Measurements from ENCODE around the gene TPRA1.

Gene TPRA1

DNA sequence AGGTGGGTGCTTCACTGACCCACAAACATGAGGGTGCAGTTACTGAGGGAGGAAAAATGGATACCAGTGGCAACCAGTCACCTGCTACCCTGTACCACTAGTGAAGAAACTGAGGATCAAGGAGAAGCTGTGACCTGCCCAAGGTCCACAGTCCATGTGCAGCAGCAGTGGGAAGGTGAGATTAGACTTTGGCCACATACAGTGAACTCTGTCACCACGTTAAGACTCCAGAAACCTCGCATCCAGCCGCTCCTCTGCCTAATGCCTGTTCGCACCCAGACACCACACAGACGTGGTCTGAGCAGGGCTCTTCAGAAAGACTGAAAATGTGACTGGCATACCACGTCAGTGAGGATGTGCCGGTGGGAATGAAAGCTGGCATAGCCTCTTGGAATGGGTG lies 20.0 kb downstream of the TPRA1 start:
- Histone ChIP-seq H3K9ac (ENCODE audit: low read depth, low read length) (no peak overlapping the region), H3K4me3 (ENCODE audit: low read depth in 1 of 2, low read length in 2 of 2) (no peak overlapping the region), H2AFZ (ENCODE audit: low read depth, low read length) (no peak overlapping the region), H3K36me3 (ENCODE audit: insufficient read depth, low read length) (peaks cover 35% of the 10 kb centered on the region), H3K27ac (ENCODE audit: low read length) (no peak overlapping the region), H3K4me1 (ENCODE audit: insufficient read depth, low read length) (peaks cover 5% of the 10 kb centered on the region), H3K4me2 (ENCODE audit: insufficient read depth, low read length) (no peak overlapping the region), H3K79me2 (ENCODE audit: insufficient read depth, low read length) (no peaks in the 10 kb centered on the region), H4K20me1 (ENCODE audit: insufficient read depth, low read length) (peaks cover 17% of the 10 kb centered on the region), H3K27me3 (ENCODE audit: insufficient read depth, low read length, poor library complexity) (no peaks in the 10 kb centered on the region), H3K9me3 (ENCODE audit: insufficient read depth, low read length, severe bottlenecking) (no peaks in the 10 kb centered on the region)
- ATAC-seq (ENCODE audit: insufficient read depth, low read depth) (no peak), DNase-seq (no peak)
- no peak for TF ChIP-seq EZH2 (IDR thresholded peaks at IDR 0.05; ENCODE audit: borderline replicate concordance, low read depth, low read length, severe bottlenecking)
- TF ChIP-seq, protein P1, sequence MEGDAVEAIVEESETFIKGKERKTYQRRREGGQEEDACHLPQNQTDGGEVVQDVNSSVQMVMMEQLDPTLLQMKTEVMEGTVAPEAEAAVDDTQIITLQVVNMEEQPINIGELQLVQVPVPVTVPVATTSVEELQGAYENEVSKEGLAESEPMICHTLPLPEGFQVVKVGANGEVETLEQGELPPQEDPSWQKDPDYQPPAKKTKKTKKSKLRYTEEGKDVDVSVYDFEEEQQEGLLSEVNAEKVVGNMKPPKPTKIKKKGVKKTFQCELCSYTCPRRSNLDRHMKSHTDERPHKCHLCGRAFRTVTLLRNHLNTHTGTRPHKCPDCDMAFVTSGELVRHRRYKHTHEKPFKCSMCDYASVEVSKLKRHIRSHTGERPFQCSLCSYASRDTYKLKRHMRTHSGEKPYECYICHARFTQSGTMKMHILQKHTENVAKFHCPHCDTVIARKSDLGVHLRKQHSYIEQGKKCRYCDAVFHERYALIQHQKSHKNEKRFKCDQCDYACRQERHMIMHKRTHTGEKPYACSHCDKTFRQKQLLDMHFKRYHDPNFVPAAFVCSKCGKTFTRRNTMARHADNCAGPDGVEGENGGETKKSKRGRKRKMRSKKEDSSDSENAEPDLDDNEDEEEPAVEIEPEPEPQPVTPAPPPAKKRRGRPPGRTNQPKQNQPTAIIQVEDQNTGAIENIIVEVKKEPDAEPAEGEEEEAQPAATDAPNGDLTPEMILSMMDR (IDR thresholded peaks at IDR 0.05; ENCODE audit: borderline replicate concordance, extremely low read depth, low read length, poor library complexity, severe bottlenecking) = no peak

DNA sequence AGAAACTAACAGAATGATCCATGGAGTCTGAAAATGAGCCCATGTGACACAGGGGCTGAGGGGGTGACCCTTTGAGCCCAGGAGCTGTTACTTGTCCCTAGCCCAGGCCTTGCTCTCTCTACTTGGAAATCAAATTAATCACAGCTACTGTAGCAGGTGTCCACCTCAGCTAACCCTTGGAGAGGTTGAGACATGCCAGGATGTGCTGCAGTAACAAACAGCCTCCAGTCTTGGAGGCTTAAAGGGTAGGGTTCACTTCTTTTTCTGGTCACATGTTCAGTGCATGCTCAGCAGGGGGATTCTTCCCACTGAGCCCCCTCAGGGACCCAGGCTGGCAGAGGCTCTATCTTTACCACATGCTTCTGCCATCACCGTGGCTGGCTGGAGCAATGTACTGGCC lies 21.4 kb downstream of the TPRA1 start:
- TF ChIP-seq, protein P1 (IDR thresholded peaks at IDR 0.05; ENCODE audit: borderline replicate concordance, extremely low read depth, low read length, poor library complexity, severe bottlenecking) = no peak
- TF ChIP-seq EZH2 (IDR thresholded peaks at IDR 0.05; ENCODE audit: borderline replicate concordance, low read depth, low read length, severe bottlenecking) = no peak
- Histone ChIP-seq H4K20me1 (ENCODE audit: insufficient read depth, low read length) (peaks cover 6% of the 10 kb centered on the region; the same call in 1 of the 2 replicates), H3K9ac (ENCODE audit: low read depth, low read length) (no peak overlapping the region), H3K4me3 (ENCODE audit: low read depth in 1 of 2, low read length in 2 of 2) (no peak overlapping the region), H3K27ac (ENCODE audit: low read length) (no peak overlapping the region), H3K79me2 (ENCODE audit: insufficient read depth, low read length) (no peaks in the 10 kb centered on the region), H3K36me3 (ENCODE audit: insufficient read depth, low read length) (peaks cover 28% of the 10 kb centered on the region), H3K9me3 (ENCODE audit: insufficient read depth, low read length, severe bottlenecking) (no peaks in the 10 kb centered on the region), H3K4me1 (ENCODE audit: insufficient read depth, low read length) (no peaks in the 10 kb centered on the region), H3K4me2 (ENCODE audit: insufficient read depth, low read length) (no peak overlapping the region), H2AFZ (ENCODE audit: low read depth, low read length) (no peak overlapping the region), H3K27me3 (ENCODE audit: insufficient read depth, low read length, poor library complexity) (no peaks in the 10 kb centered on the region)
- DNase-seq (no peak), ATAC-seq (ENCODE audit: insufficient read depth, low read depth) (no peak)

DNA sequence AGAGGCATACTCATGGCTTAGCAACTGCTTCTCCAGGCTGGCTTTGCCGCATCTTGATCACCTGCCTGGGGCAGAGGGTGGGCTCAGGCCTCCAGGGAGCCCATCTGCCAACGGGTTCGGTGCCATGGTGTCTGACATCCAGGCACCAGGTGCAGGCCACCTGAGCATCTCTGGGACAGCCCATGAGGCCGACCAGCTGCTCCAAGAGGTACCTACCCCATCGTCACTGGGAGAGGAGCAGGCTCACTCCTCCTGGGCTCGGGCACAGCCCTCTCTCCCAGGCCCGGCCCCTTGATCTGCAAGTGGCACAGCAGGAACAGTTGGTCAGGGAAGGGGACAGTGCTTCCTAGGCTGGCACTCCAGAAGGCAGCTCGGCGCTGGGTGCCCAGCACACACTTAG lies 21.9 kb downstream of the TPRA1 start:
- H2AFZ ChIP-seq (ENCODE audit: low read depth, low read length) = no peak overlapping the region
- no peaks in the 10 kb centered on the region for H3K4me1 ChIP-seq (ENCODE audit: insufficient read depth, low read length)
- H3K79me2 ChIP-seq (ENCODE audit: insufficient read depth, low read length) = no peaks in the 10 kb centered on the region
- H4K20me1 ChIP-seq (ENCODE audit: insufficient read depth, low read length) = peaks cover 4% of the 10 kb centered on the region; the same call in 1 of the 2 replicates
- H3K36me3 ChIP-seq (ENCODE audit: insufficient read depth, low read length) = peaks cover 22% of the 10 kb centered on the region
- ATAC-seq (ENCODE audit: insufficient read depth, low read depth) (no peak), DNase-seq (no peak)
- H3K9ac ChIP-seq (ENCODE audit: low read depth, low read length) = no peak overlapping the region
- H3K4me3 ChIP-seq (ENCODE audit: low read depth in 1 of 2, low read length in 2 of 2) = no peak overlapping the region
- TF ChIP-seq EZH2 (IDR thresholded peaks at IDR 0.05; ENCODE audit: borderline replicate concordance, low read depth, low read length, severe bottlenecking) = no peak
- TF ChIP-seq, protein P1 (IDR thresholded peaks at IDR 0.05; ENCODE audit: borderline replicate concordance, extremely low read depth, low read length, poor library complexity, severe bottlenecking) = no peak
- no peaks in the 10 kb centered on the region for H3K9me3 ChIP-seq (ENCODE audit: insufficient read depth, low read length, severe bottlenecking)
- no peak overlapping the region for H3K27ac ChIP-seq (ENCODE audit: low read length)
- H3K27me3 ChIP-seq (ENCODE audit: insufficient read depth, low read length, poor library complexity) = no peaks in the 10 kb centered on the region
- H3K4me2 ChIP-seq (ENCODE audit: insufficient read depth, low read length) = no peak overlapping the region

DNA sequence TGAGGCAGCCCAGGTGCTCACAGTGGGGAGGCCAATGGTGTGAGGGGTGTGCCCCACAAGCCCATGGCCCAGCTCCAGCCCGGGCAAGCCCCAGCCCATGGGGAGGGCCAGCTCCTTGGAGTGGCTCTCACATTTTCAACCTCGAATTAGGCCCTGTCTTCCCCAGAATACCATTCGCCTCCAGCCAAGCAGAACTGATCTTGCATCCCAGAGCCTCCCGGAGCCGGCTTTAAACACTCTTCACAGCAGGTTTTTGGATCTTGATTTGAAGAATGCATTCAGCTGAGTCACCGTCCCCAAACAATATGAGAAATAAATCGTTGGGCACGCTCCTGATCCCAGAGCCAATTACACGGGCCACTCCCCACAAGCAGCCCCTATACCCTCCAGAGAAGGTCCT lies 23.7 kb downstream of the TPRA1 start:
- Histone ChIP-seq H3K27me3 (ENCODE audit: insufficient read depth, low read length, poor library complexity) (no peaks in the 10 kb centered on the region), H3K9ac (ENCODE audit: low read depth, low read length) (no peak overlapping the region), H4K20me1 (ENCODE audit: insufficient read depth, low read length) (peaks cover 4% of the 10 kb centered on the region; the same call in 1 of the 2 replicates), H3K9me3 (ENCODE audit: insufficient read depth, low read length, severe bottlenecking) (no peaks in the 10 kb centered on the region), H3K4me1 (ENCODE audit: insufficient read depth, low read length) (no peaks in the 10 kb centered on the region), H3K36me3 (ENCODE audit: insufficient read depth, low read length) (peaks cover 6% of the 10 kb centered on the region; the same call in 1 of the 2 replicates), H3K4me3 (ENCODE audit: low read depth in 1 of 2, low read length in 2 of 2) (no peak overlapping the region), H3K4me2 (ENCODE audit: insufficient read depth, low read length) (no peak overlapping the region), H2AFZ (ENCODE audit: low read depth, low read length) (no peak overlapping the region), H3K27ac (ENCODE audit: low read length) (no peak overlapping the region), H3K79me2 (ENCODE audit: insufficient read depth, low read length) (no peaks in the 10 kb centered on the region)
- TF ChIP-seq EZH2 (IDR thresholded peaks at IDR 0.05; ENCODE audit: borderline replicate concordance, low read depth, low read length, severe bottlenecking) = no peak
- TF ChIP-seq, protein P1 (IDR thresholded peaks at IDR 0.05; ENCODE audit: borderline replicate concordance, extremely low read depth, low read length, poor library complexity, severe bottlenecking) = no peak
- ATAC-seq (ENCODE audit: insufficient read depth, low read depth) = no peak
- no peak for DNase-seq
